ENCODE results near the gene LRG1. TPM values are rescaled to one million over a fixed set of nuclear protein-coding genes. Genes with fewer than 3 reads are reported as not detected.

LRG1 gene
- total RNA-seq, 1 donor = not detected

DNA sequence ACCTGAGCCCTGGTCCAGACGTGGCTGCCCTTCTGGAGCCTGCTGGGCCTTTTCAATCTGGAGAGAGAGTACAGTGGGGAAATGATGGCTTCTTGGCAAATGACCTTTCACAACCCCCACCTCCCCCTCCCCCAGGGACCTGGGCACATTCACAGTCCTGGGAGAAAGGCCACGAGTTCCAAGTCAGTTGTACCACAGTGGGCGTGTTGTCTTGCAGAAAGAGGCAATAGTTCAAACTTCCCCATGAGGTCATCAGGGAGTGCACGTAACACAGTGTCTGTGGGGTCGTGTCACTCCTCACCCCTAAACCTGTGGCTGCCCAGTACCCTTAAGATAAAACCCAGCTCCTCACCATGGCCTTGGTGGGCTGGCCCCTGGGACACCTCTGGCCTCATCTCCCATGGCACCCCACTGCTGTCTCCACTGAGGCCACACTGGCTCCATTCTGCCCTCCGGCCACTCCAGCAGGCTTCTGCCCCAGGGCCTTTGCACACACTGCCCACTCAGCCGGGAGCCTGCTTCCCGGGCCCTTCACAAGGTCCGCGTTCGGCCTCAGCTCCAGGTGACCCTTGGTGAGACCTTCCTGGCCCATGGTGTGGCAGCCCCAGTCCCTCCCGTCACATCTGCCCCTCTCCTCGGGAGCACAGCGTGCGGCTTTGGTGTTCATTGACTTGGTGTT, 34.8 kb downstream of the LRG1 start:
- DNase-seq (ENCODE audit: insufficient read length, low spot score, missing footprints) = no peak
- Histone ChIP-seq H3K4me2 (ENCODE audit: insufficient read depth, low read length) (no peak overlapping the region), H3K36me3 (ENCODE audit: insufficient read depth, low read length) (peaks cover 11% of the 10 kb centered on the region), H3K27ac (ENCODE audit: low read depth, low read length) (no peak overlapping the region), H2AFZ (ENCODE audit: low read length) (no peak overlapping the region), H3K9me3 (ENCODE audit: low read depth, low read length) (no peaks in the 10 kb centered on the region), H3K4me1 (ENCODE audit: insufficient read depth, low read length) (peaks cover 6% of the 10 kb centered on the region), H3K27me3 (ENCODE audit: insufficient read depth, low read length) (no peaks in the 10 kb centered on the region), H4K20me1 (ENCODE audit: insufficient read depth, low read length) (peaks cover 7% of the 10 kb centered on the region), H3K4me3 (ENCODE audit: insufficient read depth, low read length) (no peak overlapping the region), H3K79me2 (ENCODE audit: insufficient read depth, low read length) (no peaks in the 10 kb centered on the region)
- no peak for TF ChIP-seq CTCF (IDR thresholded peaks at IDR 0.05; ENCODE audit: extremely low read depth, low read depth, low read length)

DNA sequence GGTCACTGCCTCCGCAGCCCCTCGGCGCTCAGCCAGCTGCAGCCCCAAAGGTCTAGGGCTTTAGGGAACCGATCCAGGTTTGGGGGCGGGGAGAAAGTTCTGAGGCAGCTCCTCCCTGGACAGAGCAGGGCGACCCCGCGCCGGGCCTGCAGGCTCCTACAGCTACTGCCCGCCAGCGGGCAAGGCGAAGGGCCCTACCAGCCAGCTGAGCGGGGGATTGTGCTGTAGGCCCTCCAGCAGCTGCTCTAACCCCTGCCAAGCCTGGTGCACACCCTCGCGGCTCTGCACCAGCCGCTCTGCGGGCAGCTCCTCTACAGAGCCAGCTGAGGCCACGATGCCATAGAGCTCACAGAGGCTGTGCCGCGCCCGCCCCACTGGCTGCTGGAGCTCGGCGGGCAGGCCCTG, 35.5 kb downstream of the LRG1 start:
- H3K4me3 ChIP-seq (ENCODE audit: insufficient read depth, low read length) = no peak overlapping the region
- H3K9me3 ChIP-seq (ENCODE audit: low read depth, low read length) = no peaks in the 10 kb centered on the region
- H3K4me2 ChIP-seq (ENCODE audit: insufficient read depth, low read length) = no peak overlapping the region
- H3K4me1 ChIP-seq (ENCODE audit: insufficient read depth, low read length) = peaks cover 6% of the 10 kb centered on the region
- no peak for TF ChIP-seq CTCF (IDR thresholded peaks at IDR 0.05; ENCODE audit: extremely low read depth, low read depth, low read length)
- peaks cover 7% of the 10 kb centered on the region for H4K20me1 ChIP-seq (ENCODE audit: insufficient read depth, low read length)
- H3K27ac ChIP-seq (ENCODE audit: low read depth, low read length) = no peak overlapping the region
- H2AFZ ChIP-seq (ENCODE audit: low read length) = no peak overlapping the region
- peaks cover 11% of the 10 kb centered on the region for H3K36me3 ChIP-seq (ENCODE audit: insufficient read depth, low read length)
- H3K79me2 ChIP-seq (ENCODE audit: insufficient read depth, low read length) = no peaks in the 10 kb centered on the region
- no peaks in the 10 kb centered on the region for H3K27me3 ChIP-seq (ENCODE audit: insufficient read depth, low read length)
- peak; percentile 73 for DNase-seq (ENCODE audit: insufficient read length, low spot score, missing footprints)

DNA sequence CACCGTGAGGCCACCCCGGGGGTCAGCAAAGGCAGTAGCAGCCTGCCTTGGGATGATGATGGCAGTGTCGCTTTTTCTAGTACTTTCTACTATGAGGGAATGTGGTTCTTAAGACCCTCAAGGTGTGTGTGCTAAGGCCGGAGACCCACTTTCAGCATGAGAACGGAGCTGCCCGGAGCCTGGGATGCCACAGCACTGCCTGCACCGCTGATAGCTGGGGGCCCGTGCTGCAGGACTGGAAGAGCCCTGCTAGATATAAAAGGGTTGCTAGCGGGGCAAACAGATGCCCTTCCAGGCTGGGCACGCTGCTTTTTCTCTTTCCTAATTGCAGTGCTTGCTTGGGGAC, 36.0 kb downstream of the LRG1 start:
- H3K27ac ChIP-seq (ENCODE audit: low read depth, low read length) = no peak overlapping the region
- H3K4me2 ChIP-seq (ENCODE audit: insufficient read depth, low read length) = no peak overlapping the region
- no peak for TF ChIP-seq CTCF (IDR thresholded peaks at IDR 0.05; ENCODE audit: extremely low read depth, low read depth, low read length)
- no peak overlapping the region for H3K4me3 ChIP-seq (ENCODE audit: insufficient read depth, low read length)
- peak; percentile 57 for DNase-seq (ENCODE audit: insufficient read length, low spot score, missing footprints)
- H2AFZ ChIP-seq (ENCODE audit: low read length) = no peak overlapping the region
- H3K36me3 ChIP-seq (ENCODE audit: insufficient read depth, low read length) = peaks cover 11% of the 10 kb centered on the region
- peaks cover 6% of the 10 kb centered on the region for H3K4me1 ChIP-seq (ENCODE audit: insufficient read depth, low read length)
- H3K27me3 ChIP-seq (ENCODE audit: insufficient read depth, low read length) = no peaks in the 10 kb centered on the region
- no peaks in the 10 kb centered on the region for H3K79me2 ChIP-seq (ENCODE audit: insufficient read depth, low read length)
- peaks cover 7% of the 10 kb centered on the region for H4K20me1 ChIP-seq (ENCODE audit: insufficient read depth, low read length)
- no peaks in the 10 kb centered on the region for H3K9me3 ChIP-seq (ENCODE audit: low read depth, low read length)

DNA sequence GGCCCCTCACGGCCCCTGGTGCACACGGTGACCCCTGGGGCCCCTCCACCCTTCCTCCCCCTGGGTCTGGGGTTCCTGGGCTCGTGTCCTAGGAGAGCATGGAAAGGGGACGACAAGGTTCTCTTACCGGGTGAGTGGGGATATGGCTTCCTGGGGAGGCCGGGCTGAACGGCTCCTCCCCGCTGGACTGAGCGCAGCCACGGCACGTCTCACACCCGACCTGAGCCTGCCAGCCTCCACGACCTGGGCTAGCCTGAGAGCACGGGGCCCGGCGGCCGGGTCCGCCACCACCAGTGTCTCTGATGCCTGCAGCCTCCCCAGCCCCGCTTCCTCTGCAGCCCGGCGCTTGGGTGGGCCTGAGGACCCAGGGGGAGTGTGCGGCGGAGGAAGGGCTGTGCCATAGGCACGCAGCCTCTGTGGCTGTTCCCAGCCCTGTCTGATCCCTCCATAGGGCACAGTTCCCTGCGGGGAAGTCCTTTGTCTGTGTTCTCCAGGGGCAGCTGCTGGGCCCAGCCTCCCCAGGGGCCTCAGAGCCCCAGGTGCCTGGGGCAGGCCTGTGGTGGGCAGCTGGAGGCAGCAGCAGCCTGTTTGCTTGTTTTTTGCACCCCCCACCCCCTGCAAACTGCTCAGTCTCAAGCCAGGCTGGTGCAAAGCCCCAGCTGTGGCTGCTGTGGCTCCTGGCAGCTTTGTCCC, 36.6 kb downstream of the LRG1 start:
- no peaks in the 10 kb centered on the region for H3K27me3 ChIP-seq (ENCODE audit: insufficient read depth, low read length)
- peaks cover 17% of the 10 kb centered on the region for H3K36me3 ChIP-seq (ENCODE audit: insufficient read depth, low read length)
- H3K4me1 ChIP-seq (ENCODE audit: insufficient read depth, low read length) = peaks cover 6% of the 10 kb centered on the region

More for the DNA sequence above, 36.6 kb downstream of the LRG1 start:
- Histone ChIP-seq H3K4me2 (ENCODE audit: insufficient read depth, low read length) (no peak overlapping the region), H3K27ac (ENCODE audit: low read depth, low read length) (no peak overlapping the region), H3K4me3 (ENCODE audit: insufficient read depth, low read length) (no peak overlapping the region), H3K79me2 (ENCODE audit: insufficient read depth, low read length) (no peaks in the 10 kb centered on the region), H2AFZ (ENCODE audit: low read length) (no peak overlapping the region), H3K9me3 (ENCODE audit: low read depth, low read length) (no peaks in the 10 kb centered on the region), H4K20me1 (ENCODE audit: insufficient read depth, low read length) (peaks cover 7% of the 10 kb centered on the region)
- no peak for TF ChIP-seq CTCF (IDR thresholded peaks at IDR 0.05; ENCODE audit: extremely low read depth, low read depth, low read length)
- peak; percentile 59 for DNase-seq (ENCODE audit: insufficient read length, low spot score, missing footprints)
